Measurements from ENCODE around the gene PDPK1. TPM values are rescaled to one million over a fixed set of nuclear protein-coding genes. Genes with fewer than 3 reads are reported as not detected.

Gene PDPK1
- total and polyA plus RNA-seq, 8 donors, result 12.7 to 34.8 (median 30.9) TPM

DNA sequence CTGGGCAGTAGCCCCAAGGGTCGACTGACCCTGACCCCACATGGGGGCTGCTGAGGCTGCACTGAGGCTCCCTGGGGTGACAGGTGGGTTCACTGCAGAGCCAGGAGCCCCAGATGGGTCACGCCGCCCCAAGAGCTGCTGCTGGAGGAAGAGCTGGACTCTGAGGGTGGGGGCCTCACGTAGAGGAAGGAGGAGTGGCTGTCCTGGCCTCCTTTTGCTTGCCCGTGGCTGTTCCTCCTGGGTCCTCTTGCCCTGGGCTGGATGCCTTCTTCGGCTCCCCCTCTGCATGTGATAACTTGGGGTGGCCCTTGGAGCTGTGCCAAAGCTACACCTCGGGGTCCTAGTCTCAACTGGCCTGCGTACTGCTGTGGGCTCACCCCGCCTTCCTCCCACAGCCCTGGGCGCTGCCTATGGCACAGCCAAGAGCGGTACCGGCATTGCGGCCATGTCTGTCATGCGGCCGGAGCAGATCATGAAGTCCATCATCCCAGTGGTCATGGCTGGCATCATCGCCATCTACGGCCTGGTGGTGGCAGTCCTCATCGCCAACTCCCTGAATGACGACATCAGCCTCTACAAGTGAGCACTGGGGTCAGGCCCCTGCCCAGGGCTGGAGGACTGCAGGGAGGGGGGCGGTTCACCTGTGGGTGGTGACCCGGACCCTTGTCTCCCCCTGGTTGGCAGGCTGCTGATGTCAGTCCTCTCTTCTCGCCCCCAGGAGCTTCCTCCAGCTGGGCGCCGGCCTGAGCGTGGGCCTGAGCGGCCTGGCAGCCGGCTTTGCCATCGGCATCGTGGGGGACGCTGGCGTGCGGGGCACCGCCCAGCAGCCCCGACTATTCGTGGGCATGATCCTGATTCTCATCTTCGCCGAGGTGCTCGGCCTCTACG, 18.8 kb upstream of the PDPK1 start:
- ATAC-seq, result no peak
- Histone ChIP-seq H3K4me3 (no peak overlapping the region), H3K4me1 (peaks cover 13 to 35% (median 31%) of the 10 kb centered on the region in 3 donors), H3K27ac (peak overlapping the region in 2 of 4 donors; percentile 61 to 67), H3K9me3 (no peaks in the 10 kb centered on the region), H3K27me3 (no peaks in the 10 kb centered on the region), H3K36me3 (no peaks in the 10 kb centered on the region)
- DNase-seq, result peak in 4 of 6 donors; percentile 43 to 87 (median 66)
- intact Hi-C loops (cut with DNase I), result no loop called here
- TF ChIP-seq, protein P1, sequence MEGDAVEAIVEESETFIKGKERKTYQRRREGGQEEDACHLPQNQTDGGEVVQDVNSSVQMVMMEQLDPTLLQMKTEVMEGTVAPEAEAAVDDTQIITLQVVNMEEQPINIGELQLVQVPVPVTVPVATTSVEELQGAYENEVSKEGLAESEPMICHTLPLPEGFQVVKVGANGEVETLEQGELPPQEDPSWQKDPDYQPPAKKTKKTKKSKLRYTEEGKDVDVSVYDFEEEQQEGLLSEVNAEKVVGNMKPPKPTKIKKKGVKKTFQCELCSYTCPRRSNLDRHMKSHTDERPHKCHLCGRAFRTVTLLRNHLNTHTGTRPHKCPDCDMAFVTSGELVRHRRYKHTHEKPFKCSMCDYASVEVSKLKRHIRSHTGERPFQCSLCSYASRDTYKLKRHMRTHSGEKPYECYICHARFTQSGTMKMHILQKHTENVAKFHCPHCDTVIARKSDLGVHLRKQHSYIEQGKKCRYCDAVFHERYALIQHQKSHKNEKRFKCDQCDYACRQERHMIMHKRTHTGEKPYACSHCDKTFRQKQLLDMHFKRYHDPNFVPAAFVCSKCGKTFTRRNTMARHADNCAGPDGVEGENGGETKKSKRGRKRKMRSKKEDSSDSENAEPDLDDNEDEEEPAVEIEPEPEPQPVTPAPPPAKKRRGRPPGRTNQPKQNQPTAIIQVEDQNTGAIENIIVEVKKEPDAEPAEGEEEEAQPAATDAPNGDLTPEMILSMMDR (IDR thresholded peaks at IDR 0.05), result no peak
- 81 to 83% methylated on average over 37 to 39 of the region's 39 CpGs for WGBS, 2 donors
- FAIRE-seq, result no peak

DNA sequence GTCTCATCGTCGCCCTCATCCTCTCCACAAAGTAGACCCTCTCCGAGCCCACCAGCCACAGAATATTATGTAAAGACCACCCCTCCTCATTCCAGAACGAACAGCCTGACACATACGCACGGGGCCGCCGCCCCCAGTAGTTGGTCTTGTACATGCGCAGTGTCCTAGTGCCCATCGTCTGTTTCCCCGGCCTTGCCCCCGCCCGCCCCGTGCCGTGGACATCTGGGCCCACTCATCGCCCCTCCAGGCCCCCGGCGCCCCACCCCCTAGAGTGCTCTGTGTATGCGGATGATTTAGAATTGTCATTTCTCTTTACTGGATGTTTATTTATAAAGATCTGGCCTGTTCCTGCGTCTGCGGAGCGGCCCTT, 18.1 kb upstream of the PDPK1 start:
- WGBS, 2 donors, result 50 to 51% methylated on average over 22 of the region's 22 CpGs
- intact Hi-C loops (cut with DNase I), result no loop called here
- H3K4me1 ChIP-seq, result peaks cover 13 to 35% (median 31%) of the 10 kb centered on the region in 3 donors

DNA sequence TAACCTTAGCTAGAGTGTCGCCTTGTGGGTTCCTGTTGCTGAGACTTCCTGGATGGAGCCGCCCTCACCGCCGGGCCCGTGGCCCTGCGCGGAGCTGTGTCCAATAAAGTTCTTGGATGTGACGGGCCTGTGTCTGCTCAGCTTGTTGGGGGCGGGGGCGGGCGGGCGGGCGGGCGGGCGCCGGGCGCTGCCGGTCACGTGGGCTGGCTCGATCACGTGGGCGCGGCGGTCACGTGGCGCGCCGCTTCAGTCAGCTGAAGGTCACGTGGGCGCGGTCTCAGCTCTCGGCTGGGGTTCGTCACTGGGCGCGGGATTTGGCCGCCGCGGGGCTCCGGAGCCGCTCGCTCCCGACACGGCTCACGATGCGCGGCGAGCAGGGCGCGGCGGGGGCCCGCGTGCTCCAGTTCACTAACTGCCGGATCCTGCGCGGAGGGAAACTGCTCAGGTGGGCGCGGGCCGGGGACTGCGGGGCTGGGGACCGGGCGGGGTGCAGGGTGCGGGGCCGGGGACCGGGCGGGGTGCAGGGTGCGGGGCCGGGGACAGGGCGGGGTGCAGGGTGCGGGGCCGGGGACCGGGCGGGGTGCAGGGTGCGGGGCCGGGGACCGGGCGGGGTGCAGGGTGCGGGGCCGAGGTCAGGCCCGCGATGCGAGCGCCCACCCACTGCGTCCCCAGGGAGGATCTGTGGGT, 17.6 kb upstream of the PDPK1 start, which contains the start of gene AMDHD2:
TSS of gene AMDHD2 (plus strand) at position 275 of the 687 bp plus-strand sequence. CDS start at position 363, 88 bp downstream.
- H3K9me3 ChIP-seq, result no peaks in the 10 kb centered on the region
- H3K4me1 ChIP-seq, result peaks cover 13 to 35% (median 31%) of the 10 kb centered on the region in 3 donors
- no peaks in the 10 kb centered on the region for H3K36me3 ChIP-seq
- 0 to 1% methylated on average over 40 to 83 of the region's 83 CpGs for WGBS, 2 donors
- intact Hi-C loops (cut with DNase I), result no loop called here
- FAIRE-seq (no peak), DNase-seq (peak; percentile 85 to 94 (median 90)), ATAC-seq (peak; percentile 65 to 79 (median 68))
- TF ChIP-seq, protein P1 (IDR thresholded peaks at IDR 0.05), result no peak
- H3K27me3 ChIP-seq, result no peaks in the 10 kb centered on the region
- H3K27ac ChIP-seq, result peak within 1 kb of the TSS in 2 of 4 donors; percentile 61 to 67
- H3K4me3 ChIP-seq, result peak within 1 kb of the TSS; percentile 38 to 58 (median 47)

More for the DNA sequence above, 18.1 kb upstream of the PDPK1 start:
- H3K27me3 ChIP-seq, result no peaks in the 10 kb centered on the region
- DNase-seq (peak in 3 of 6 donors; percentile 38 to 76 (median 58)), ATAC-seq (peak in 1 of 4 donors; percentile 8), FAIRE-seq (no peak)
- H3K4me3 ChIP-seq, result peak overlapping the region in 2 of 4 donors; percentile 53 to 58
- H3K36me3 ChIP-seq, result no peaks in the 10 kb centered on the region
- TF ChIP-seq, protein P1 (IDR thresholded peaks at IDR 0.05), result no peak
- H3K9me3 ChIP-seq, result no peaks in the 10 kb centered on the region
- peak overlapping the region in 2 of 4 donors; percentile 61 to 67 for H3K27ac ChIP-seq

DNA sequence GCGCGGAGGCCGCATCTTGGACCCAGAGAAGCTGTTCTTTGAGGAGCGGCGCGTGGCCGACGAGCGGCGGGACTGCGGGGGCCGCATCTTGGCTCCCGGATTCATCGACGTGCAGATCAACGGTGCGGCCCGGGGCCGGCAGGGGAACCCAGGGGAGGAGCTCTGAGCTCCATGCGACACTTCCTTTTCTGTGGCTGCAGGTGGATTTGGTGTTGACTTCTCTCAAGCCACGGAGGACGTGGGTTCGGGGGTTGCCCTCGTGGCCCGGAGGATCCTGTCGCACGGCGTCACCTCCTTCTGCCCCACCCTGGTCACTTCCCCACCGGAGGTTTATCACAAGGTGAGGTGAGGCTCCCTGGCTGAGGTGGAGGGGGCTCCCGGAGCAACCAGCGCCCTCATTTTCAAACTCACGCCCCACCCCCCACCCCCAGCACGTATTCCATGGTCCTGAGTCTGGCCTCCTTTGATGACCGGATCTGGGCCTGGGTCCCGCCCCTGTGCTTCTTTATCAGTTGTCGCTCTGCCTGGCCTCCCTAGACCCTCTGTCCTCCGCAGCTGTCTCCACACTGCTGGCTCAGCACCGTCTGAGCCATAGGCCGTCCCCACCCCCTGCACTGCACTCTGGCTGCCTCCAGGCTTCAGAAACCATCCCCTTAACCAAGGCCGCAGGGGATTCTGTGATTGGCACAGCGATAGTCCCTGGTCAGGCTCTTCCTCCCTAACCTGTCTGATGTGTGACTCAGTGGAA, 16.9 kb upstream of the PDPK1 start:
- ATAC-seq (peak in 3 of 4 donors; percentile 1 to 8 (median 3)), FAIRE-seq (no peak), DNase-seq (peak in 4 of 6 donors; percentile 16 to 78 (median 58))
- H3K27ac ChIP-seq, result peak overlapping the region in 2 of 4 donors; percentile 55 to 61
- 26 to 27% methylated on average over 40 to 41 of the region's 41 CpGs for WGBS, 2 donors
- intact Hi-C loops (cut with DNase I), result no loop called here
- no peaks in the 10 kb centered on the region for H3K36me3 ChIP-seq
- peaks cover 13 to 32% (median 24%) of the 10 kb centered on the region in 3 donors for H3K4me1 ChIP-seq
- TF ChIP-seq, protein P1 (IDR thresholded peaks at IDR 0.05), result no peak
- H3K27me3 ChIP-seq, result no peaks in the 10 kb centered on the region
- H3K4me3 ChIP-seq, result peak overlapping the region; percentile 38 to 58 (median 47)
- H3K9me3 ChIP-seq, result no peaks in the 10 kb centered on the region

Measured in pancreas (tissue), 10 donors.